Liver (tissue), 9 donors: Measurements from ENCODE around the gene LRRTM4. TPM values are rescaled to one million over a fixed set of nuclear protein-coding genes. Genes with fewer than 3 reads are reported as not detected.

Source experiments
- DNase-seq: peaks from one replicate; pipeline ENCODE4 v3.0.0-alpha.2; 2017; ENCODE audit warnings: low spot score
- H3K27ac ChIP-seq, 2 donors: one replicate each; pipeline ENCODE4 v1.7.0; 2013; ENCODE audit warnings: inconsistent platforms in 2 of 2, low read length in 2 of 2, control low read depth in 1 of 2, low read depth in 1 of 2, mild to moderate bottlenecking in 1 of 2
- H3K27me3 ChIP-seq, 4 donors: one replicate each; pipeline versions ENCODE4 v1.6.1 to v1.7.0; 2013; ENCODE audit warnings: low read length in 3 of 4, inconsistent platforms in 1 of 4, mild to moderate bottlenecking in 1 of 4, moderate library complexity in 1 of 4; ENCODE audit not compliant: control insufficient read depth in 4 of 4, insufficient read depth in 4 of 4
- H3K36me3 ChIP-seq, 4 donors: one replicate each; pipeline versions ENCODE4 v1.6.1 to v1.7.0; 2013; ENCODE audit warnings: low read length in 3 of 4, mild to moderate bottlenecking in 3 of 4, low read depth in 1 of 4, moderate library complexity in 1 of 4; ENCODE audit not compliant: control insufficient read depth in 4 of 4, insufficient read depth in 3 of 4
- H3K4me1 ChIP-seq, 4 donors: one replicate each; pipeline versions ENCODE4 v1.6.1 to v1.7.0; 2013; ENCODE audit warnings: low read length in 3 of 4, mild to moderate bottlenecking in 3 of 4, moderate library complexity in 1 of 4; ENCODE audit not compliant: control insufficient read depth in 4 of 4, insufficient read depth in 4 of 4
- H3K4me3 ChIP-seq, 3 donors: one replicate each; pipeline versions ENCODE4 v1.6.1 to v1.7.0; 2013; ENCODE audit warnings: low read length in 3 of 3, control low read depth in 1 of 3, low read depth in 1 of 3, mild to moderate bottlenecking in 1 of 3
- H3K9ac ChIP-seq, 2 donors: one replicate each; pipeline ENCODE4 v1.7.0; 2013; ENCODE audit warnings: low read length in 2 of 2, mild to moderate bottlenecking in 2 of 2, moderate library complexity in 2 of 2, control low read depth in 1 of 2, low read depth in 1 of 2
- H3K9me3 ChIP-seq, 4 donors: one replicate each; pipeline versions ENCODE4 v1.6.1 to v1.7.0; 2013; ENCODE audit warnings: low read length in 3 of 4; ENCODE audit not compliant: control insufficient read depth in 4 of 4
- ATF3 ChIP-seq: IDR thresholded peaks from 2 replicates; pipeline ENCODE4 v1.6.1; 2016; ENCODE audit warnings: antibody characterized with exemption
- CTCF ChIP-seq: fragments of 150-350 bp; IDR thresholded peaks from 2 replicates; pipeline ENCODE4 v1.5.1; 2017; ENCODE audit warnings: improper control_type of control experiment, low read depth, low read length; ENCODE audit not compliant: missing input control
- EGR1 ChIP-seq, 2 donors: IDR thresholded peaks; 2 replicates each; pipeline ENCODE4 v1.6.1; 2016 to 2018; ENCODE audit warnings: antibody characterized with exemption in 2 of 2, low read depth in 2 of 2
- FOXA1 ChIP-seq: IDR thresholded peaks from 2 replicates; pipeline ENCODE4 v1.6.1; 2016; ENCODE audit warnings: antibody characterized with exemption
- FOXA2 ChIP-seq: IDR thresholded peaks from 2 replicates; pipeline ENCODE4 v1.6.1; 2016; ENCODE audit warnings: antibody characterized with exemption
- GABPA ChIP-seq, 2 donors: IDR thresholded peaks in 1 of 2; conservative IDR thresholded peaks in 1 of 2; 2 replicates each; pipeline ENCODE4 v1.6.1; 2016; ENCODE audit warnings: antibody characterized with exemption in 2 of 2, mild to moderate bottlenecking in 1 of 2, moderate library complexity in 1 of 2
- HNF4A ChIP-seq, 2 donors: conservative IDR thresholded peaks; 2 replicates each; pipeline ENCODE4 v1.6.1; 2016; ENCODE audit warnings: antibody characterized with exemption in 2 of 2, mild to moderate bottlenecking in 2 of 2
- HNF4G ChIP-seq: IDR thresholded peaks from 2 replicates; pipeline ENCODE4 v1.6.1; 2016; ENCODE audit warnings: antibody characterized with exemption
- JUND ChIP-seq, 2 donors: IDR thresholded peaks; 2 replicates each; pipeline ENCODE4 v1.6.1; 2016; ENCODE audit warnings: antibody characterized with exemption in 2 of 2
- MAX ChIP-seq: IDR thresholded peaks from 2 replicates; pipeline ENCODE4 v1.6.1; 2016; ENCODE audit warnings: antibody characterized with exemption
- NR2F2 ChIP-seq: IDR thresholded peaks from 2 replicates; pipeline ENCODE4 v1.6.1; 2016; ENCODE audit warnings: antibody characterized with exemption
- RAD21 ChIP-seq, 2 donors: IDR thresholded peaks; 2 replicates each; pipeline ENCODE4 v1.6.1; 2016; ENCODE audit warnings: antibody characterized with exemption in 2 of 2, mild to moderate bottlenecking in 2 of 2
- REST ChIP-seq: IDR thresholded peaks from 2 replicates; pipeline ENCODE4 v1.6.1; 2016; ENCODE audit warnings: antibody characterized with exemption, mild to moderate bottlenecking
- RXRA ChIP-seq, 2 donors: IDR thresholded peaks; 2 replicates each; pipeline ENCODE4 v1.6.1; 2017 to 2018; ENCODE audit warnings: antibody characterized with exemption in 2 of 2, mild to moderate bottlenecking in 1 of 2
- SP1 ChIP-seq: IDR thresholded peaks from 2 replicates; pipeline ENCODE4 v1.6.1; 2018; ENCODE audit warnings: antibody characterized with exemption, mild to moderate bottlenecking
- TAF1 ChIP-seq: conservative IDR thresholded peaks from 2 replicates; pipeline ENCODE4 v1.6.1; 2016; ENCODE audit warnings: antibody characterized with exemption, mild to moderate bottlenecking
- YY1 ChIP-seq: IDR thresholded peaks from 2 replicates; pipeline ENCODE4 v1.6.1; 2016; ENCODE audit warnings: antibody characterized with exemption, mild to moderate bottlenecking
- ZBTB33 ChIP-seq: IDR thresholded peaks from 2 replicates; pipeline ENCODE4 v1.6.1; 2016; ENCODE audit warnings: antibody characterized with exemption
- WGBS: extraction: QIAGEN DNeasy Blood & Tissue Kit; methylation state at CpG from one replicate; pipeline ENCODE4 v1.1.7; 2013; 5-methylcytosine and 5-hydroxymethylcytosine counted together
- polyA plus RNA-seq, 2 donors: library from polyadenylated mRNA; stranded (reverse) in 1 of 2; unstranded in 1 of 2; fragments of 200-250 nt in 1 of 2; fragments of >200 nt in 1 of 2; fragmentation: Nextera tagmentation in 1 of 2; extraction: Ambion mirVana in 1 of 2; gene quantifications; one replicate each; pipeline versions ENCODE4 v1.2.1 to v1.2.3, GENCODE V29; 2013 to 2015
- total RNA-seq, 2 donors: library from RNA; depleted of rRNA; stranded (reverse); fragments of >200 nt; gene quantifications; one replicate each; pipeline ENCODE4 v1.2.3, GENCODE V29; 2014
- donor health status: healthy.
- donor health status: healthy.
- donor health status: healthy.
- donor health status: healthy.
- donor health status: healthy.

LRRTM4 gene
- total and polyA plus RNA-seq, 4 donors: 0.06 to 0.09 (median 0.08) TPM; not detected in 1

- no peak for DNase-seq
- H3K27me3 ChIP-seq: no peaks in the 10 kb centered on the region
- H3K27ac ChIP-seq: no peak overlapping the region
- no peaks in the 10 kb centered on the region for H3K36me3 ChIP-seq
- TF ChIP-seq TAF1: no peak
- no peaks in the 10 kb centered on the region for H3K4me1 ChIP-seq
- 48% methylated on average over 3 of the region's 3 CpGs for WGBS
- H3K9me3 ChIP-seq: no peaks in the 10 kb centered on the region
- no peak overlapping the region for H3K9ac ChIP-seq
- H3K4me3 ChIP-seq: no peak overlapping the region
Measured at GRCh38 chr2:76826691-76827090, 695.5 kb downstream of the LRRTM4 start.

- DNase-seq: no peak
- H3K4me3 ChIP-seq: no peak overlapping the region
- TF ChIP-seq GABPA (IDR thresholded peaks at IDR 0.05 in 1 of 2, conservative IDR thresholded peaks at IDR 0.05 in 1 of 2): no peak
- TF ChIP-seq NR2F2: peak; percentile 20
- no peak for TF ChIP-seq EGR1 (IDR thresholded peaks at IDR 0.05; ENCODE audit: low read depth in 2 of 2)
- TF ChIP-seq FOXA2: no peak
Measured at GRCh38 chr2:76825140-76825970, 696.8 kb downstream of the LRRTM4 start.

GRCh38 chr2:76821731-76822130 is 700.4 kb downstream of the LRRTM4 start:
- Histone ChIP-seq H3K4me1 (no peaks in the 10 kb centered on the region), H3K4me3 (no peak overlapping the region), H3K27me3 (no peaks in the 10 kb centered on the region), H3K9me3 (no peaks in the 10 kb centered on the region), H3K9ac (no peak overlapping the region), H3K27ac (no peak overlapping the region), H3K36me3 (no peaks in the 10 kb centered on the region)
- DNase-seq: no peak
- TF ChIP-seq TAF1 (no peak), EGR1 (IDR thresholded peaks at IDR 0.05; ENCODE audit: low read depth in 2 of 2) (no peak), FOXA1 (no peak), HNF4A (conservative IDR thresholded peaks at IDR 0.05) (no peak), RAD21 (IDR thresholded peaks at IDR 0.05) (no peak), ZBTB33 (no peak), JUND (IDR thresholded peaks at IDR 0.05) (no peak), FOXA2 (no peak), RXRA (IDR thresholded peaks at IDR 0.05) (no peak), HNF4G (no peak), MAX (no peak), ATF3 (no peak), NR2F2 (no peak), CTCF (no peak), YY1 (no peak), REST (no peak), GABPA (IDR thresholded peaks at IDR 0.05 in 1 of 2, conservative IDR thresholded peaks at IDR 0.05 in 1 of 2) (no peak), SP1 (no peak)
- WGBS: 49% methylated on average over 2 of the region's 2 CpGs

More at GRCh38 chr2:76825140-76825970, 696.8 kb downstream of the LRRTM4 start:
- Histone ChIP-seq H3K36me3 (no peaks in the 10 kb centered on the region), H3K4me1 (no peaks in the 10 kb centered on the region), H3K9me3 (no peaks in the 10 kb centered on the region), H3K9ac (no peak overlapping the region), H3K27ac (no peak overlapping the region), H3K27me3 (no peaks in the 10 kb centered on the region)
- 54% methylated on average over 6 of the region's 6 CpGs for WGBS
